Stimulated activated CD8-positive, alpha-beta memory T cell treated with anti-CD3 and anti-CD28 coated beads, Interleukin-7, amount 100 ng/mL, for 24 hours (primary cell): ENCODE data around the gene ACOT4.
"Not testable (repeated sequence)": the region's sequence is repeated elsewhere in the genome, so short reads cannot be mapped to it uniquely, and the experiment has no call there.

ENCODE experiments used
- DNase-seq: peaks from one replicate; pipeline ENCODE4 v3.0.0-alpha.2; 2020; ENCODE audit warnings: low read depth

ACOT4 gene

GRCh38 chr14:73577214-73577613 lies 14.5 kb upstream of the ACOT4 start:
- DNase-seq: not testable (repeated sequence)

DNA sequence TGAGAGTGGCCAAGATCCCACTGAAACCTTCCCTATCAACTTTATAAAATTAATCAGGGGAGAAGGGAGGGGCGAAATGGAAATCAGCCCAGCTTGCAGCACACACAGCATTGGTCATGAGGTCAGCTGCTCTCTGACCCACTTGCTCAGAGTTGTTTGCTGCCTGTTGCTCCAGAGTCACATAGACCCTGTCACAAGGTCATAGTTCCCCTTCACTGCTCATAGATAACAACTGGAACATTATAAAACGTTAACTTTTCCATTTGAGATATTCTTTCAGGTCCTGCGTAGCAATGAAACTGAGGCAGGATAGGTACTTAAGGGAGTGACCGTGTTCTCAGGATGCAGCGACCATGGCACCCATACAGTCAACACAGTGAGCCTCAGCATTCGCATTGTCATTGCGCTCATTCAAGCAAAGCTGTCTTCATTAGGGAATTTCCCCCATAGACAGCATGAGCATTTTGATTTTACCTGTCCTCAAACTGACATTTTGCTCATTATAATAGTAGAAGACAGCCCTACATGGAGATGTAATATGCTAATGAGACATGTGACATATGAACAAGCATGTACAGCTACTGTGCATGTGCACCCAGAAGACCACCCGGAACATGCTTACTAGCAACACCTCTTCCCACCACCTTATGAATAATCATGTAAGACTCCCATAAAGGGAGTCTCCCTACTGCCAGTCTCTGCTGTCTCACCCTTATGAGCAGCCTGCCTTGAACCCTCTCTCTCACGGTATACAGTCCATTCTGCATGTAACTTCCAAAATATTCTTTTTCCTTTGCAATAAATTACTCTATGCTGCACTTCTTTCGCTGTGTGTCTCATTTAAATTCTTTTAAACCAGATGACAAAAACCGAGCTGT lies 9.3 kb upstream of the ACOT4 start:
- DNase-seq: not testable (repeated sequence)

- DNase-seq: no peak
Measured at GRCh38 chr14:73588695-73589094, 3.0 kb upstream of the ACOT4 start.

- no peak for DNase-seq
Measured at GRCh38 chr14:73589116-73589515, 2.6 kb upstream of the ACOT4 start.

DNA sequence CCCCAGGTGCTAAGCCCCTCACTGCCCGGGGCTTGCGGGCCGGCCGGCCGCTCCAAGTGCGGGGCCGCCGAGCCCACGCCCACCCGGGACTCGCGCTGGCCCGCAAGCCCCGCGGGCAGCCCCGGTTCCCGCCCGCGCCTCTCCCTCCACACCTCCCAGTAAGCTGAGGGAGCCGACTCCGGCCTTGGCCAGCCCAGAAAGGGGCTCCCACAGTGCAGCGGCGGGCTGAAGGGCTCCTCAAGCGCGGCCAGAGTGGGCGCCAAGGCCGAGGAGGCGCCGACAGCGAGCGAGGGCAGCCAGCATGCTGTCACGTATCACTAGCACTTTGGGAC lies 1.0 kb upstream of the ACOT4 start:
- DNase-seq: not testable (repeated sequence)

DNA sequence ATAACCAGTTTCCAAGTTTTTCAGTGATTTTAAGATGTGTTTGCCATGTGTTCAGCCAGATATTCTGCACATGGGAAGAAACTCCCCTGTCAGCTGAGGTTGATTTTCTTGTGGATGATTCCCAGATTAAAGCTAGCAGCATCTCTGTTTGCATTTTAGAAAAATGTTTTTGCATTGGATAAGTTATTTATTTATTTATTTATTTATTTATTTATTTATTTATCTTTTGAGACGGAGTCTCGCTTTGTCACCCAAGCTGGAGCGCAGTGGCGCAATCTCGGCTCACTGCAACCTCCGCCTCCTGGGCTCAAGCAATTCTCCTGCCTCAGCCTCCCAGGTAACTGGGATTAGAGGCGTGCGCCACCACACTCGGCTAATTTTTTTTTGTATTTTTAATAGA lies 2.8 kb downstream of the ACOT4 start:
- no peak for DNase-seq

GRCh38 chr14:73599499-73599898 lies 7.8 kb downstream of the ACOT4 start:
- DNase-seq: no peak

GRCh38 chr14:73602994-73603393 lies 11.3 kb downstream of the ACOT4 start:
- no peak for DNase-seq

DNA sequence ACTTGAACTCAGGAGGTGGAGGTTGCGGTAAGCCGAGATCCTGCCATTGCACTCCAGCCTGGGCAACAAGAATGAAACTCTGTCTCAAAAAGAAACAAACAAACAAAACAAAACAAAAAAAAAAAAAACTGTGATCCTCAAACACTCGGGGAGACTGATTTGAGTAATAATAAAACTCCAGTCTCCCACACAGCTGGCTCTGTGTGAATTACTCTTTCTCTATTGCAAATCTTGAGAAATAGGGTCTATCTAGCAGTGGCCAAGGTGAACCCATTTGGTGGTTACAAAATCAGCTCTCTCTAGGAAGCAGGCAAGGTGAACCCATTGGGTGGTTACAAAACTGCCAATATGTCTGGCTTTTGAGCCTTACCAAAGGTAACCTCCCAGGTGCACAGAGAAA lies 14.6 kb downstream of the ACOT4 start:
- no peak for DNase-seq

DNA sequence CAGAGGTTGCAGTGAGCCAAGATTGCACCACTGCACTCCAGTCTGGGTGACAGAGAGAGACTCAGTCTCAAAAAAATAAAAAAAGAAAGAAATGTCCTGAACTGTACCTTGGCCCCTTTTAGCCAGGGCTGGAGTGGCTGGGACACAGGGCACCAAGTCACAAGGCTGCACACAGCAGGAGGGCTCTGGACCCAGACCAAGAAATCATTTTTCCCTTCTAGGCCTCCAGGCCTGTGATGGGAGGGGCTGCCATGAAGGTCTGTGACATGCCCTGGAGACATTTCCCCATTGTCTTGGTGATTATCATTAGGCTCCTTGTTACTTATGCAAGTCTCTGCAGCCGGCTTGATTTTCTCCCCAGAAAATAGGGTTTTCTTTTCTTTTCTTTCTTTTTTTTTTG lies 15.6 kb downstream of the ACOT4 start:
- no peak for DNase-seq

GRCh38 chr14:73610687-73611086 lies 19.0 kb downstream of the ACOT4 start:
- no peak for DNase-seq

GRCh38 chr14:73612339-73613045 lies 20.8 kb downstream of the ACOT4 start, which contains the start of gene ACOT6:
Gene ACOT6, plus strand, starts transcription at chr14:73612517. Its CDS starts 55 bp downstream, at chr14:73612572.
- peak; percentile 30 for DNase-seq

DNA sequence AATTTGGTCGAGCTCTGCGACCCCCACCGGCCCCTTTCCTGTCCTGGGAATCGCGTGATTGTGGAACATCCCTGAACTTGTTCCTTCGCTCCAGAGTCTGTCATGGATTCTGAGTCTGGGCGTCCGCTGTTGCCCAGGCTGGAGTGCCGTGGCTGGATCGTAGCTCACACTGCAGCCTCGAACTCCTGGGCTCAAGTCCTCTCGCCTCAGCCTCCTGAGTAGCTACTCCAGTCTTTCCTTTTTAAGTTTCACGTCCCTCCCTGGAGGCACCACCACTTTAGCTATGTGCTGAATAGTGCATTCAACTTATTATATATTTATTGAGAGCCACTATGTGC lies 21.3 kb downstream of the ACOT4 start:
- no peak for DNase-seq

- no peak for DNase-seq
Measured at GRCh38 chr14:73613419-73613963, 21.8 kb downstream of the ACOT4 start.

- DNase-seq: no peak
Measured at GRCh38 chr14:73616831-73617230, 25.2 kb downstream of the ACOT4 start.

- no peak for DNase-seq
Measured at GRCh38 chr14:73619524-73619923, 27.9 kb downstream of the ACOT4 start.

DNA sequence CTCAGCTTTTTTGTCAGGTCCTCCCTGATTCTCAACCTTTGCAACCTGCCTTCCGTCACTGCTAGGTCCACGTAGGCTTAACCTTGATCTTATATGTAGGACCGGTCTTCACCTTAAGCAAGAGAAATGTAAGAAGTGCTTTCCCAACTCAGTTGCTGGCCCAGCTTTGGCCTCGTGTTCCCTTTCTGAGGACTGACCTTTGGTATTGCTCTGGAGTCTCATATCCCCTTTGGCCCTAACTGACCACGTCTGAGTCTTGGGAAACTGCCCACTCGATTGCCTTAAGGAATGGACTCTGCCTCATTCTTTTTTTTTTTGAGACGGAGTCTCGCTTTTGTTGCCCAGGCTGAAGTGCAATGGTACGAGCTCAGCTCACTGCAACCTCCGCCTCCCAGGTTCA lies 28.6 kb downstream of the ACOT4 start:
- no peak for DNase-seq

DNA sequence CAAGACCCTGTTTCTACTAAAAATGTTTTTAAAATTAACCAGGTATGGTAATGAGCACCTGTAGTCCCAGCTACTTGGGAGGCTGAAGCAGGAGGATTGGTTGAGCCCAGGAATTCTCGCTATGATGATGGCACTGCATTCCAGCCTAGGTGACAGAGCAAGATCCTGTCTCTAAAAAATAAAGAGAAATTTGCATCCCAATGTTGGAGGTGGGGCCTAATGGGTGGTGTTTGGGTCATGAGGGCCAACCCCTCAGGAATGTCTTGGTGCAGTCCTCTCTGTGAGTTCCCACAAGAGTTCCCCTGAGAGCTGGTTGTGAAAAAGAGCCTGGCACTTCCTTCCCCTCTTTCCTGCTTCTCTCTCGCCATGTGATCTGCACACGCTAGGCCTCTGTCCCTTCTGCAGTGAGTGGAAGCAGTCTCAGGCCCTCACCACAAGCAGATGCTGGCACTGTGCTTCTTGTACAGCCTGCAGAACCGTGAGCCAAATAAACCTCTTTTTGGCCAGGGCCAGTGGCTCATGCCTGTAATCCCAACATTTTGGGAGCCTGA lies 31.9 kb downstream of the ACOT4 start:
- DNase-seq: no peak

DNA sequence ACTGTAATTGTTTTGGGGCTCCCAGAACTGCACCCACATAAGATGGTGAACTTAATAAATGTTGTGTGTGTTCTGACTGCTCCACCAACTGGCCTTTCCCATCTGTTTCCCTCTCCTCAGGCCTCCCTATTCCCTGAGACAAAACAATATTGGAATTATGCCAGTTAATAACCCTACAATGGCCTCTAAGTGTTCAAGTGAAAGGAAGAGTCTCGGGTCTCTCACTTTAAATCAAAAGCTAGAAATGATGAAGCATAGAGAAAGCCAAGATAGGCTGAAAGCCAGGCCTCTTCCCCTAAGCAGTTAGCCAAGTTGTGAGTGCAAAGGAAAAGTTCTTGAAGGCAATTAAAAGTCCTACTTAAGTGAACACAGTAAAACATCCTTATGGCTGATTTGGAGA lies 34.0 kb downstream of the ACOT4 start:
- DNase-seq: no peak

GRCh38 chr14:73627151-73627558 lies 35.5 kb downstream of the ACOT4 start:
- no peak for DNase-seq

DNA sequence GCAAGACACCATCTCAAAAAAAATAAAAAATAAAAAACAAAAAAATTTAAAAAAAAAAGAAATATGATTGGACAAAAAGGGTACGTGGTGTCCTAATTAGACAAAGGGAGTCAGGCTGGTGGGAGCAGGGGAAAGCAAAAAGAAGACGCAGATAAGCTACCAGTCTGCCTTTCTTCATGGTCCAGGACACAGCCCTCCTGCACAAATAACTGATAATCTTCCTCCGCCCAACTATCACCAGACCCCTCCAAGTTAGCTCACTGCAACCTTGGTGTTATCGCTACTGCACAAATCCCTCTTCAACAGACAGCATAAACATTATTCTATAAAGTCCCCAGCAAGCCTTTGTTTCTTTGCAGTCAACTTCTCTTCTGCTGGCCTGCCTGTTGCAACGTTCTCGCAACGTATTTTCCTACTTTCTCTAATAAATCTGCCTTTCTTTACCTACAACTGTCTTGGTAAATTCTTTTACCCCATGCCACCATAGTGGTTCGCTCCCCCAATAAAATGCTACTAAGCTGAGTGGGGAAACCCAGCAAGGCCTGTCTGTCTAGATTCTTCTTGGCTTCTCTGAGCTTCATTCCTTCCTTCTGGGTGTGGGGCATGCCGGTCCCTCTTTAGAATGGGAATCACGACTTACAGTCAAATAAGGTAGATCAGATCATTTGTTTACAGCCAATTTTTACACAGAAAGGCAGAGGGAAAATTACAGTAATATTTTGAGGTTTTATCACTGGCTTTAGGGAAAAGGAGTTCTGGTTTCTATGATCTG lies 38.5 kb downstream of the ACOT4 start:
- no peak for DNase-seq
